Prostate gland (tissue), 2 donors: Measurements from ENCODE around the gene SEC24C.

Experiments
- POLR2A ChIP-seq: fragments of 450-650 bp; IDR thresholded peaks from one replicate; pipeline ENCODE4 v1.6.1; 2016; ENCODE audit warnings: antibody characterized with exemption, mild to moderate bottlenecking
- TF ChIP-seq, protein P1 (sequence below), 4 experiments: fragments of 200-600 bp in 2 of 4; fragments of 450-650 bp in 2 of 4; sonication (generic) in 2 of 4; IDR thresholded peaks; 1 replicate in 3 of 4; 2 replicates in 1 of 4; pipeline ENCODE4 v1.5.1; 2016 to 2019; ENCODE audit warnings: antibody characterized with exemption in 4 of 4, mild to moderate bottlenecking in 2 of 4, moderate library complexity in 2 of 4

GRCh38 chr10:73761781-73762180 lies 17.6 kb downstream of the SEC24C start:
- TF ChIP-seq, protein P1, sequence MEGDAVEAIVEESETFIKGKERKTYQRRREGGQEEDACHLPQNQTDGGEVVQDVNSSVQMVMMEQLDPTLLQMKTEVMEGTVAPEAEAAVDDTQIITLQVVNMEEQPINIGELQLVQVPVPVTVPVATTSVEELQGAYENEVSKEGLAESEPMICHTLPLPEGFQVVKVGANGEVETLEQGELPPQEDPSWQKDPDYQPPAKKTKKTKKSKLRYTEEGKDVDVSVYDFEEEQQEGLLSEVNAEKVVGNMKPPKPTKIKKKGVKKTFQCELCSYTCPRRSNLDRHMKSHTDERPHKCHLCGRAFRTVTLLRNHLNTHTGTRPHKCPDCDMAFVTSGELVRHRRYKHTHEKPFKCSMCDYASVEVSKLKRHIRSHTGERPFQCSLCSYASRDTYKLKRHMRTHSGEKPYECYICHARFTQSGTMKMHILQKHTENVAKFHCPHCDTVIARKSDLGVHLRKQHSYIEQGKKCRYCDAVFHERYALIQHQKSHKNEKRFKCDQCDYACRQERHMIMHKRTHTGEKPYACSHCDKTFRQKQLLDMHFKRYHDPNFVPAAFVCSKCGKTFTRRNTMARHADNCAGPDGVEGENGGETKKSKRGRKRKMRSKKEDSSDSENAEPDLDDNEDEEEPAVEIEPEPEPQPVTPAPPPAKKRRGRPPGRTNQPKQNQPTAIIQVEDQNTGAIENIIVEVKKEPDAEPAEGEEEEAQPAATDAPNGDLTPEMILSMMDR (IDR thresholded peaks at IDR 0.05), result no peak
- no peak for TF ChIP-seq POLR2A
